A673 (cell line): Measurements from ENCODE around the gene COQ8A. TPM values are rescaled to one million over a fixed set of nuclear protein-coding genes. Genes with fewer than 3 reads are reported as not detected.

ENCODE experiments used
- BruUV-seq: library from RNA; stranded (reverse); fragments of 400-500 nt; replicated peaks from 2 replicates; lab custom pipeline; 2021; lab: Mats Ljungman, UMichigan
- CTCF ChIA-PET: fragments of 300-600 bp; sonication (Branson Sonifier 250); formaldehyde crosslinking; loops from one replicate; lab custom pipeline; 2022; ENCODE audit warnings: antibody characterized with exemption; lab: Charles Lee
- POLR2A ChIA-PET: fragments of 300-600 bp; sonication (Branson Sonifier 250); formaldehyde crosslinking; loops from one replicate; lab custom pipeline; 2022; ENCODE audit warnings: antibody characterized with exemption; ENCODE audit not compliant: low non-redundant PET; lab: Charles Lee
- DNase-seq: peaks from one replicate; pipeline ENCODE4 v3.0.0-alpha.2; 2015; ENCODE audit warnings: low spot score
- H3K27ac ChIP-seq: fragments of 200-600 bp; sonication (generic); 2 replicates; pipeline ENCODE4 v1.5.1; 2016; ENCODE audit warnings: mixed run types, low read depth, mild to moderate bottlenecking, mixed read lengths, antibody characterized with exemption, low read length; ENCODE audit not compliant: poor library complexity, severe bottlenecking
- H3K27me3 ChIP-seq: fragments of 200-600 bp; sonication (generic); replicated peaks from 2 replicates; pipeline ENCODE4 v1.6.1; 2017; ENCODE audit warnings: mixed run types, low read depth, mild to moderate bottlenecking, mixed read lengths, antibody characterized with exemption, low read length; ENCODE audit not compliant: insufficient read depth, poor library complexity
- H3K36me3 ChIP-seq: fragments of 200-600 bp; sonication (generic); 2 replicates; pipeline ENCODE4 v1.6.1; 2016; ENCODE audit warnings: mixed run types, mild to moderate bottlenecking, mixed read lengths, antibody characterized with exemption, low read length; ENCODE audit not compliant: insufficient read depth, poor library complexity, severe bottlenecking
- H3K4me1 ChIP-seq: fragments of 200-600 bp; sonication (generic); 2 replicates; pipeline ENCODE4 v1.6.1; 2017; ENCODE audit warnings: mixed run types, mild to moderate bottlenecking, mixed read lengths, antibody characterized with exemption, low read length; ENCODE audit not compliant: insufficient read depth, poor library complexity, severe bottlenecking
- H3K4me3 ChIP-seq: fragments of 200-600 bp; sonication (generic); 2 replicates; pipeline ENCODE4 v1.5.1; 2016; ENCODE audit warnings: low read depth, mixed run types, mild to moderate bottlenecking, mixed read lengths, low read length; ENCODE audit not compliant: poor library complexity, severe bottlenecking
- H3K9me3 ChIP-seq: fragments of 200-600 bp; sonication (generic); 2 replicates; pipeline ENCODE4 v1.6.1; 2016; ENCODE audit warnings: mixed run types, low read depth, mild to moderate bottlenecking, mixed read lengths, antibody characterized with exemption, low read length; ENCODE audit not compliant: poor library complexity, severe bottlenecking
- CTCF ChIP-seq: fragments of 300-800, 200-600 bp; sonication (generic); conservative IDR thresholded peaks from 2 replicates; pipeline ENCODE4 v1.5.1; 2017; ENCODE audit warnings: low read depth, mild to moderate bottlenecking, antibody characterized with exemption, low read length, moderate library complexity, mixed read lengths
- EZH2 ChIP-seq: fragments of 200-600 bp; sonication (generic); IDR thresholded peaks from 2 replicates; pipeline ENCODE4 v1.6.1; 2017; ENCODE audit warnings: borderline replicate concordance, low read depth, mild to moderate bottlenecking, mixed read lengths, antibody characterized with exemption, low read length; ENCODE audit not compliant: poor library complexity, severe bottlenecking
- intact Hi-C: fragments of 100-400 bp; cut with micrococcal nuclease; formaldehyde crosslinking; loops from one replicate; pipeline ENCODE4 v1.10.0; 2022; ENCODE audit not compliant: unreplicated experiment
- total RNA-seq: library from RNA; stranded (reverse); gene quantifications from 2 replicates; pipeline ENCODE4 v1.2.3, GENCODE V29; 2021

COQ8A gene
- total RNA-seq, 1 experiment from 2014 or later: 7.7 TPM

GRCh38 chr1:226966683-226967082 is 26.6 kb downstream of the COQ8A start:
- Histone ChIP-seq H3K27me3 (no peaks in the 10 kb centered on the region), H3K4me1 (no peaks in the 10 kb centered on the region), H3K36me3 (no peaks in the 10 kb centered on the region), H3K4me3 (no peak overlapping the region), H3K27ac (no peak overlapping the region), H3K9me3 (no peaks in the 10 kb centered on the region)
- ChIA-PET CTCF (no interaction called here), POLR2A (no interaction called here)
- no TSS peak for BruUV-seq
- intact Hi-C loops: no loop called here
- TF ChIP-seq EZH2 (no peak), CTCF (no peak)
- DNase-seq: no peak

GRCh38 chr1:226967665-226968064 is 27.6 kb downstream of the COQ8A start:
- intact Hi-C loops: no loop called here
- Histone ChIP-seq H3K27ac (no peak overlapping the region), H3K4me3 (no peak overlapping the region), H3K9me3 (no peaks in the 10 kb centered on the region), H3K4me1 (no peaks in the 10 kb centered on the region), H3K27me3 (no peaks in the 10 kb centered on the region), H3K36me3 (no peaks in the 10 kb centered on the region)
- ChIA-PET POLR2A (no interaction called here), CTCF (no interaction called here)
- DNase-seq: no peak
- TF ChIP-seq CTCF (no peak), EZH2 (no peak)
- no TSS peak for BruUV-seq

GRCh38 chr1:226971765-226972164 is 31.7 kb downstream of the COQ8A start:
- H3K27ac ChIP-seq: no peak overlapping the region
- DNase-seq: no peak
- no peaks in the 10 kb centered on the region for H3K9me3 ChIP-seq
- H3K4me1 ChIP-seq: no peaks in the 10 kb centered on the region
- no peaks in the 10 kb centered on the region for H3K27me3 ChIP-seq
- ChIA-PET POLR2A (no interaction called here), CTCF (no interaction called here)
- no peaks in the 10 kb centered on the region for H3K36me3 ChIP-seq
- no peak overlapping the region for H3K4me3 ChIP-seq
- BruUV-seq: no TSS peak
- TF ChIP-seq EZH2 (no peak), CTCF (no peak)
- intact Hi-C loops: no loop called here
